PC-3 (cell line): ENCODE measurements around the gene CLDN22.

Experiments used
- CTCF ChIP-seq: fragments of 300-600 bp; sonication (generic); conservative IDR thresholded peaks from 2 replicates; pipeline ENCODE4 v1.5.1; 2017; ENCODE audit warnings: antibody characterized with exemption, low read depth, mild to moderate bottlenecking, low read length
- EZH2 ChIP-seq: fragments of 300-600 bp; sonication (generic); IDR thresholded peaks from one replicate; pipeline ENCODE4 v1.6.1; 2017; ENCODE audit warnings: antibody characterized with exemption, mild to moderate bottlenecking, low read length; ENCODE audit not compliant: unreplicated experiment
- EZH2phosphoT487 ChIP-seq: fragments of 300-600 bp; sonication (generic); IDR thresholded peaks from 2 replicates; pipeline ENCODE4 v1.6.1; 2018; ENCODE audit warnings: mild to moderate bottlenecking, antibody characterized with exemption, low read length, borderline replicate concordance

GRCh38 chr4:183333983-183334382, 13.9 kb upstream of the CLDN22 start:
- TF ChIP-seq EZH2 (no peak), CTCF (no peak), EZH2phosphoT487 (no peak)
